GM11168 (cell line): ENCODE data around the gene CYP2W1.

Source experiments
- in situ Hi-C: fragments of 300-500 bp; cut with MboI; formaldehyde crosslinking; loops from one replicate; pipeline ENCODE4 v1.12.0; 2022; ENCODE audit warnings: low sequenced_read_pairs; ENCODE audit not compliant: unreplicated experiment

CYP2W1 gene

GRCh38 chr7:963236-964078 lies 19.5 kb upstream of the CYP2W1 start:
- in situ Hi-C loops, result loop anchor here (5.0 kb wide), 1 partner anchor 36 kb away; no protein-coding TSS in a partner anchor

- in situ Hi-C loops, result loop anchor here (5.0 kb wide), 1 partner anchor 37 kb away; no protein-coding TSS in a partner anchor
Observed at GRCh38 chr7:964401-965231, 18.4 kb upstream of the CYP2W1 start.

- in situ Hi-C loops, result no loop called here
Observed at GRCh38 chr7:966291-967069, 16.5 kb upstream of the CYP2W1 start.

DNA sequence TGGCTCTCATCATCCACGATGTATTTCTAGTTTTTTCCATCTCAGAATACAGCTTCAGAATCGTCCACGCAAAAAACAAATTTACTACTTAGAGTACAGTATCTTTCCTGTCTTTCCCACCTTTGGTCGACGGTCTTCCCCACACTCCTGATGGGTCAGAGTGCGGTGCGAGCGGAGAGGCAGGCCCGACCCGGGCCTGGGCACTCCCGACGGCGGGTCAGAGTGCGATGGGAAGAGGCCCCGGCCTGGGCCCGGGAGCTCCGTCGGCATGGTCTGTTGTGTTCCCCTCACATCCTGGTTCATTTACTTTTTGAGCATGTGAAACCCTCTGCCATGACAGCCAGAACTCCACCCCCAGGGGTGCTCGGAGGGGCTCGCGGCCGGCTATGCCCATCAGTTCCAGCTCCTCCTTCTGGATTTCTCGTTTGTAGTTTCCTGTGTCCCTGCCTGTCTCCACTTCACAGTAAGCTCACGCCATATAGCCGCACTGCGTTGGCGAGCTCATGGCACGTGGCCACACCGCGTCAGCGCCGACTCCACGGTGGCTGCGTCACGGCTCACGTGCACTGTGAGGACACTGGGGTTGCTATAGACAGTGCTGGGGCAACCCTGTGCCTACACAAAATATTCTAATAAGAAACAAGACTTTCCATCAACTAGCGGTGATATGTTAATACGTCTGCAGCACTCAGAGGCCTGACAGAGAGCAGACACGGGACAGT lies 15.5 kb upstream of the CYP2W1 start:
- in situ Hi-C loops, result no loop called here

DNA sequence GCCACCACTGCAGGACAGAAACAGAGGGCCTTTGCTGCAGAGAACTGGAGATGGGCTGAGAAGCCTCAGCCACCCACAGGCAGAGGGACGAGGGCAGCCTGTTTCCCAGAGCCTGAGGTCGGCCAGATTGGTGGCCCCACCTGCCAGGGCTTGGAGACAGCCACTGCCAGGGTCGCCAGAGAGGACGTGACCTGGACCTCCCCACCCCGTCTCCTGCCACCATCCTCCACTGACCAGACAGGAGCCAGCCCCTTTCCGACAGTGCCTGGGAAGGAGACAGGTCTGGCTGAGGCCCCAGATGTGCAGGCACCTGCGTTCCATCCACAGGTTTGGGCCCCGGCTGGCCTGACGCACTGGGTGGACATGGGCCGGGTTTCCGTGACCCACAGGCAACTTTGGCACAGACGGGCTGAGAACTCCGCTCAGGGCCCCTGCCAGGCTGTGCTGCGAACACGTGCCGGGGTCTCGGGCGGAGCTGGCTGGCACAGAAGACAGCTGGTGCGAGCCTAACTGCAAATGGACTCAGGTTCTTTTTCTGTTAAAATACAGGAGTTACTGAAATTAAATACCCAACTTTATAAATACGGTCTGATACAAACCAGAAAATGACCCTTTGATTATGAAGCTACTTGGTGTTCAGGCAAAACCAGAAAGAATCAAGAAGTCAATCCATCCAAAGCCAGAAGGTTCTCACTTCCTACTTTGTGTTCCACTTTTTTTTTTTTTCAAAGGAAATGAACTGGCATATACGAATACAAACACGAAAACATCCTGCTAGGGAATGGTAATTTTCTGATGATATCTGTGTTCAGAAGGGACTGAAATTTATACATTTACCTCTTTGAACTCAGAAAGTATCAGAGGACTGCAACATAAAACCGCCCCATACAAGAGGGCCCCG lies 14.5 kb upstream of the CYP2W1 start:
- in situ Hi-C loops, result no loop called here

DNA sequence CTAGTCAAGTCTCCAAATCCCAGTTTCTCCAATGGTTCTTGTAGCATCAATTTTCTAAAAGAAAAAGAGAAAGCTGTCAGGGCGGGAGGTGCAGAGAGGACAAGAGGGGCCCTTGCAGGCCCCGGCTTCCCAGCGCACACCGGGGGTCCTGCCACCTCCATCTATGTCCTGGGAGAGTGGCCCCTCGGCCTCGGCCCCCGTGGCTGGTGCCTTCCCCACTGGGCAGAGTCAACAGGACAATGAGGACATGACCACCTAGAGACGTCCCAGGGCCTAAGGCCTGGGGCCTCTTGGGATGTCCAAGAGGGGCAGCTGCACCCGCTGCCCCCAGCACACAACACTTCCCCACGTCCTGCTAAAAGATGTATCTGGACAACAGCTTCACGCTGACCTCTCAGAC lies 13.6 kb upstream of the CYP2W1 start:
- in situ Hi-C loops, result no loop called here

- in situ Hi-C loops, result loop anchor here (10.0 kb wide), 1 partner anchor 194 kb away; the partner anchor contains the start of gene ZFAND2A
Observed at GRCh38 chr7:970744-971143, 12.2 kb upstream of the CYP2W1 start.

DNA sequence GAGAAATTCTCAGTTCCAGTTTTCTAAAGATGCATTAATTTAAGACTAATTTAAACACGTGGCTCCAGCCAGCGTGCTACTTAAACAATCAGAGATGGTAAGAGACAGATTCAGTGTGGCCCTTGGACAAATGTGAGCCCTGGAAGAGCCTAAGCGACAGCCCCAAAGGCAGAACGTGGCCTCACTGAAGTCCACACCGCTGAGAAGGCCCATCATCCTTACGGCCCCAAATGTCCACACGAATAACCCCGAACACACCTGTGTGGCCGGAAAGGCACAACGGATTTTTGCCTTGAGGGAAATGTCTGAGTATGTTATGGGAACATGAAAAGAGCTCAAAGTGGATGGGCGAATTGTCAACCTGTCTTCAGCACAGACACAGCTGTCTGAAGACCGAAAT lies 10.9 kb upstream of the CYP2W1 start:
- in situ Hi-C loops, result loop anchor here (10.0 kb wide), 1 partner anchor 193 kb away; the partner anchor contains the start of gene ZFAND2A

- in situ Hi-C loops, result loop anchor here (10.0 kb wide), 1 partner anchor 192 kb away; the partner anchor contains the start of gene ZFAND2A
Observed at GRCh38 chr7:972676-973309, 10.2 kb upstream of the CYP2W1 start.

DNA sequence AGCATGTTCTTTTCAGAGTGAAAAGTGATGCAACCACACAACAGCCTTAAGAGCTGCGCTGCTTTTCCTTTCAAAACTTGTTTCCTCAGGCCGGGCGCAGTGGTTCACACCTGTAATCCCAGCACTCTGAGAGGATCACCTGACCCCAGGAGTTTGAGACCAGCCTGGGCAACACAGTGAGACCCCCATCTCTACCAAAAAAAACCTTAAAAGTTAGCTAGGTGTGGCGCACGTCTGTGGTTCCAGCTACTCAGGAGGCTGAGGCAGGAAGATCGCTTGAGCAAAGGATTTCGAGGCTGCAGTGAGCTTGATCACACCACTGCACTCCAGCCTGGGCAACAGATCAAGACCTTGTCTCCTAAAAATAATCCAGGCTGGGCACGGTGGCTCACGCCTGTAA lies 9.7 kb upstream of the CYP2W1 start:
- in situ Hi-C loops, result loop anchor here (10.0 kb wide), 1 partner anchor 191 kb away; the partner anchor contains the start of gene ZFAND2A

DNA sequence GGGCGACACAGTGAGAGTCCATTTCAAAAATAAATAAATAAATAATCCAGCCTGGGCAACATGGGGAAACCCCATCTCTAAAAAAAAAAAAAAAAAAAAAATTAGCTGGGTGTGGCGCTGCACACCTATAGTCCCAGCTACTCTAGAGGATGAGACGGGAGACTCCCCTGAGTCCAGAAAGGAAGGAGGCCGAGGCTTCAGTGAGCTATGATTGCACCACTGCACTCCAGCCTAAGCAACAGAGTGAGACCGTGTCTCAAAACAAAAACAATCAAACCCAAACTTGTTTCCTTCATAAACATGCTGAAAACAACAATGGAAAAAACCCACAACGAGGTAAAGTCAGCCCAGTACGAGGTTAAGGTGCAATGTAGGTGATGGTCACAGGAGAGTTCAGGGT lies 8.8 kb upstream of the CYP2W1 start:
- in situ Hi-C loops, result loop anchor here (10.0 kb wide), 1 partner anchor 191 kb away; the partner anchor contains the start of gene ZFAND2A

DNA sequence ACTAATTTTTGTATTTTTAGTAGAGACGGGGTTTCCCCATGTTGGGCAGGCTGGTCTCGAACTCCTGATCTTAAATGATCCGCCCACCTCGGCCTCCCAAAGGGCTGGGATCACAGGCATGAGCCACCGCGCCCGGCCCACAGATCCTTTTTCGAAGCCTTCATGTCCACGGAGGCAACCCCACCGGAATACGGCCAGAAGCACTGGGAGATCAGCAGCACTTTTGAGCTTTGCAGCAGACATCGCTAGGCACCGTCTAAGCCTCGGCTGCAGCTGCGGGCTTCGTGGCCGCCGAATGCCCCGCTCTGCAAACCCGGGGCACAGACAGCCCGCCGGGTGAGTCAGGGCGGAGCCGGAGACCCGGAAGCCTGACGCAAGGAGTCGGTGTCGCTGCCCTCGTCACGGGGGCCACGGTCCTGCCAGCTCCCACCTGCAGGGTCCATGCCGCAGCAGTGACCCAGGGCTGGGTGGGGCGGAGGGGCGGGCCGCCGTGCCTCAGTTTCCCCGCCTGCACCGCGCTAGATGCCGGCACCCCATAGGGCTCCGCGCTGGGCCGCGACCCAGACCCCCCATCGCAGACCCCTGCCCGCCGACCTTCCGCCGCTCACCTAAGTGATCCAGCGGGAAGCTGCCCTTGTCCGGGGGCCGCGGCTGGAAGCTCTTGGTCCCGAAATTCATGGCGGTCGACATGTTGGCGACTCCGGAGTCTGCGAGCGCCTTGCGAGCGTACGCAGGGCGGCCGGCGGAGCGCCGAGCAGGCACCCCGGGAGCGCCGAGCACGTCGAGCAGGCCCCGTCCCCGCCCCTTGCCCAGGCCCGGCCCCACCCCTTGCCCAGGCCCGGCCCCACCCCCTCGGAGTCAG lies 7.9 kb upstream of the CYP2W1 start, which contains the start of gene COX19:
Gene COX19 (minus strand): TSS at position 730 of the 862 bp plus-strand sequence. CDS start 40 bp downstream, at position 690.
- in situ Hi-C loops, result loop anchor here (10.0 kb wide), 1 partner anchor 190 kb away; the partner anchor contains the start of gene ZFAND2A

DNA sequence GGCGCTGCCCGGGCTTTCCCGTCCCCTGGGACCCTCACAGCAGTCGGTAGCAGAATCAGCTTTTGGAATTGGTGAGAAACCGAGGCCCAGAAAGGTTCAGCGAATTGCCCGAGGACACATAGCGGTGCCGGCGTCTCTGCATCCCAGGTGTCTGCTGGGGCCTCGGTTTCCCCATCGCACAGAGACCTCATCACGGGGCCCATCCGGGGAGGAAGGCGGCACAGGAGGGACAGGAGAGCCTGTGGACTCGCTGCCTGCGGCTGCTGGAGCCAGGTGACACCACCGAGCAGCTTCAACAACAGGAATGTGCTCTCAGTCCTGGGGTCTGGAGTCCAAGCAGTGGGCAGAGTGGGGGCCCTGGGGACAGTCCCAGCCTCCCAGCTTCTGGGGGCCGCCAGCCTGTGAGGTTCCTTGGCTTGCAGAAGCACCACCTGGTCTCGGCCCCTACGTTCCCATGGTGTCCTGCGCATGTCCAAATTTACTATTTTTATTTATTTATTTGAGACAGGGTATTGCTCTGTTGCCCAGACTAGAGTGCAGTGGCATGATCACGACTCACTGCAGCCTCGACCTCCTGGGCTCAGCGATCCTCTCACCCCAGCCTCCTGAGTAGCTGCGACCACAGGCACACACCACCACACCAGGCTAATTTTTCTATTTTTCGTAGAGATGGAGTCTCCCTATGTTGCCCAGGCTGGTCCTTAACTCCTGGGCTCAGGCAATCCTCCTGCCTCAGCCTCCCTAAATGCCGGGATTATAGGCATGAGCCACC lies 7.1 kb upstream of the CYP2W1 start:
- in situ Hi-C loops, result loop anchor here (10.0 kb wide), 1 partner anchor 189 kb away; the partner anchor contains the start of gene ZFAND2A

- in situ Hi-C loops, result loop anchor here (10.0 kb wide), 1 partner anchor 188 kb away; the partner anchor contains the start of gene ZFAND2A
Observed at GRCh38 chr7:976901-977325, 6.1 kb upstream of the CYP2W1 start.

DNA sequence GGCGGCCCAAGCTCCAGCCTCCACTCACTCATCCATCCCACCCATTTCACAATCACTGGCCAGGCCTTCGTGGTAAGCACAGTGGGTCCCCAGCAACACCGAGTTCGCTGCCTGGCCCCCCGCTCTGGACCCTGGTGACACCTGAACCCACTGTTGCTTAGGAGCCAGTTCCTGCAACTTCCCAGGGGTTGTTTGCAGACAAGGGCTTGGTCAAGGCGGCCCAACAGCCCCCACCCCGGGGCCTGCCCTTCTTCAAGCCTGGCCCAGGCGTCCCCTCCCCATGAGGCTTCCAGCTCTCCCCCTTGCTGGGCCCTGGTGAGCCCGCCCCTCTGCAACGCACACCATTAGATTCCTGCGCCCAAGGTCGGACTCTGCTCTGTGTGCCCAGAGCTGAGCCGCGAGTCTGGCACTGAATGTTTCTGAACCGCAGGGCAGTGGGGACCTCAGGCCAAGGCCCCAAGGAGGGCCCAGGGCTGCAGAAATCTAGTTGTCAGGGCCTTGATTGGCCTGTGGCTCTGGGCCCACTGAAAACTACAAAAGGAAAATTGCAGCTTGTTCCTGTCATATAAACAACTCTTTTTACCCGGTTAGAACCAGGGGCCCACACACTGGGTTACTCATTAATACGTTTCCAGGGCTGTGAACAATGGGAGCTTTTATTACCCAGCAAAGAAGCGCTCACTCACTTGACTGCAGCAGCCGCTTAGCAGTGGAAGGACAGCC lies 5.5 kb upstream of the CYP2W1 start:
- in situ Hi-C loops, result loop anchor here (10.0 kb wide), 1 partner anchor 187 kb away; the partner anchor contains the start of gene ZFAND2A
